T-cell (primary cell): ENCODE measurements around the gene NRDC. TPM values are rescaled to one million over a fixed set of nuclear protein-coding genes. Genes with fewer than 3 reads are reported as not detected.
"Not testable (repeated sequence)": the region's sequence is repeated elsewhere in the genome, so short reads cannot be mapped to it uniquely, and the experiment has no call there.

ENCODE experiments used
- ATAC-seq, 4 experiments: fragments of 200-7000 bp in 3 of 4; fragments of 150-1000 bp in 1 of 4; cut with Tn5 transposase; replicated peaks in 1 of 4; 1 replicate in 3 of 4; 2 replicates in 1 of 4; pipeline ENCODE4 v1.10.0; 2021; ENCODE audit warnings: moderate library complexity in 3 of 4, mild to moderate bottlenecking in 2 of 4, moderate number of reproducible peaks in 1 of 4
- CTCF ChIA-PET, 2 donors: fragments of 300-600 bp; sonication (Branson Sonifier 250); formaldehyde crosslinking; loops; one replicate each; lab custom pipeline; 2022; ENCODE audit warnings: antibody characterized with exemption in 2 of 2; lab: Charles Lee
- POLR2A ChIA-PET, 2 donors: fragments of 300-600 bp; sonication (Branson Sonifier 250); formaldehyde crosslinking; loops; one replicate each; lab custom pipeline; 2022; ENCODE audit warnings: antibody characterized with exemption in 2 of 2; lab: Charles Lee
- DNase-seq, 35 experiments: peaks; one replicate each; pipeline versions ENCODE4 v3.0.0 to v3.0.0-alpha.2; 2013 to 2023
- H3K27ac ChIP-seq: one replicate; pipeline ENCODE4 v1.5.1; 2013; ENCODE audit warnings: low read length
- H3K27me3 ChIP-seq, 2 experiments: replicated peaks in 1 of 2; 1 replicate in 1 of 2; 2 replicates in 1 of 2; pipeline versions ENCODE4 v1.6.1 to v1.7.0; 2013; ENCODE audit warnings: low read length in 1 of 2, mixed read lengths in 1 of 2; ENCODE audit not compliant: control insufficient read depth in 2 of 2, insufficient read depth in 2 of 2; ENCODE audit errors: extremely low read depth in 1 of 2
- H3K36me3 ChIP-seq, 2 donors: 1 replicate in 1 of 2; 2 replicates in 1 of 2; pipeline versions ENCODE4 v1.6.1 to v1.7.0; 2013; ENCODE audit warnings: low read length in 1 of 2; ENCODE audit not compliant: control insufficient read depth in 2 of 2, insufficient read depth in 1 of 2; ENCODE audit errors: extremely low read depth in 1 of 2
- H3K4me1 ChIP-seq, 2 experiments: 1 replicate in 1 of 2; 2 replicates in 1 of 2; pipeline versions ENCODE4 v1.6.1 to v1.7.0; 2013; ENCODE audit warnings: low read length in 2 of 2, mixed read lengths in 1 of 2; ENCODE audit not compliant: insufficient read depth in 2 of 2, control insufficient read depth in 1 of 2; ENCODE audit errors: extremely low read depth in 1 of 2
- H3K4me3 ChIP-seq, 2 donors: 1 replicate in 1 of 2; 2 replicates in 1 of 2; pipeline versions ENCODE4 v1.5.1 to v1.7.0; 2013; ENCODE audit warnings: mild to moderate bottlenecking in 2 of 2, low read length in 1 of 2, moderate library complexity in 1 of 2; ENCODE audit not compliant: control insufficient read depth in 1 of 2; ENCODE audit errors: extremely low read depth in 1 of 2
- H3K9me3 ChIP-seq: 2 replicates; pipeline ENCODE4 v1.7.0; 2013
- H3K27ac Mint-ChIP-seq, 2 donors: one replicate each; pipeline ENCODE4 v1.8.0; 2020 to 2021; ENCODE audit warnings: mild to moderate bottlenecking in 2 of 2, mixed read lengths in 2 of 2
- H3K27me3 Mint-ChIP-seq, 2 donors: one replicate each; pipeline ENCODE4 v1.8.0; 2021 to 2022; ENCODE audit warnings: mixed read lengths in 2 of 2
- H3K36me3 Mint-ChIP-seq: one replicate; pipeline ENCODE4 v1.8.0; 2021; ENCODE audit warnings: mixed read lengths
- H3K4me1 Mint-ChIP-seq, 3 donors: one replicate each; pipeline ENCODE4 v1.8.0; 2020 to 2022; ENCODE audit warnings: mixed read lengths in 3 of 3, mild to moderate bottlenecking in 1 of 3
- H3K4me3 Mint-ChIP-seq, 3 donors: one replicate each; pipeline ENCODE4 v1.8.0; 2020 to 2022; ENCODE audit warnings: mild to moderate bottlenecking in 3 of 3, mixed read lengths in 3 of 3, moderate library complexity in 3 of 3
- H3K9me3 Mint-ChIP-seq, 3 donors: one replicate each; pipeline ENCODE4 v1.8.0; 2020 to 2022; ENCODE audit warnings: mixed read lengths in 3 of 3
- WGBS: methylation state at CpG from one replicate; pipeline ENCODE4 v1.1.5; 2013; ENCODE audit warnings: missing lambda C conversion rate; ENCODE audit not compliant: insufficient coverage; 5-methylcytosine and 5-hydroxymethylcytosine counted together
- total RNA-seq, 35 experiments: library from RNA in 6 of 35; stranded (reverse) in 6 of 35; fragments of 120-200 nt in 1 of 35; gene quantifications; one replicate each; pipeline versions ENCODE4 v1.2.1 to v1.2.4 and lab custom pipeline; 2013 to 2026

NRDC gene
- total RNA-seq, 5 donors from 2014 or later (not counting 1 experiment from before 2014, with no cell fraction given): 107 to 118 (median 110) TPM

DNA sequence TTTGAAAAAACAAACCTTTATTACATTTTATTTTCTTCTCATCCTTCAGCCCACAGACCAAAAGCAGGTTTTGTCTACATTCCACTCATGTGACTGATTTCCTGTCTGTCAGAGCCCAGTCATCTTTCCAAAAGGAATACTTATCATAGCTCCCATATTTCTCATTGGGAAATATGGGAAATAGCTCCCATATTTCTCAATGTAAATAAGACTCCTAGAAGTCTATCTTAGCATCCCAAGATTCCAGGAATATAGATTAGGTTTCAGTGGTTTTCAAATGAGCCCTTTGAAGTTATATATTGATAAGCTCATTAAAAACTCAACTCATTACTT is 19.1 kb upstream of the NRDC start:
- no peak overlapping the region for H3K4me3 ChIP-seq
- no peaks in the 10 kb centered on the region for H3K4me1 ChIP-seq
- no peak overlapping the region for H3K27ac ChIP-seq
- H3K9me3 ChIP-seq: no peaks in the 10 kb centered on the region
- ATAC-seq (no peak), DNase-seq (no peak)
- H3K4me1 Mint-ChIP-seq: no peaks in the 10 kb centered on the region
- no peak overlapping the region for H3K27ac Mint-ChIP-seq
- POLR2A ChIA-PET: no interaction called here
- CTCF ChIA-PET: interaction anchor here (0.7 to 1.4 kb wide), 7 partner anchors 9 to 929 kb away, joined by 3 to 6 read pairs (median 4); no protein-coding TSS in a partner anchor
- H3K9me3 Mint-ChIP-seq: no peaks in the 10 kb centered on the region
- H3K4me3 Mint-ChIP-seq: no peak overlapping the region
- H3K36me3 Mint-ChIP-seq: no peaks in the 10 kb centered on the region
- H3K36me3 ChIP-seq: no peaks in the 10 kb centered on the region
- H3K27me3 ChIP-seq: peaks cover 3 to 26% of the 10 kb centered on the region in 2 experiments
- H3K27me3 Mint-ChIP-seq: peaks cover 48 to 55% of the 10 kb centered on the region in 2 donors

DNA sequence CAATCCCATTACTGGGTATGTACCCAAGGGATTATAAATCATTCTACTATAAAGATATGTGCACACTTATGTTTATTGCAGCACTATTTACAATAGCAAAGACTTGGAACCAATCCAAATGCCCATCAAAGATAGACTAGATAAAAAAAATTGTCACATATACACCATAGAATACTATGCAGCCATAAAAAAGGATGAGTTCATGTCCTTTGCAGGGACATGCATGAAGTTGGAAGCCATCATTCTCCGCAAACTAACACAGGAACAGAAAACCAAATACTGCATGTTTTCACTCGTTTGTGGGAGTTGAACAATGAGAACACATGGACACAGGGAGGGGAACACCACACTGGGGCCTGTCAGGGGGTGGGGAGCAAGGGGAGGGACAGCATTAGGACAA is 16.2 kb upstream of the NRDC start:
- H3K36me3 ChIP-seq, DNase-seq, H3K9me3 ChIP-seq, H3K9me3 Mint-ChIP-seq, H3K27ac ChIP-seq, H3K4me1 Mint-ChIP-seq, H3K4me3 ChIP-seq, CTCF ChIA-PET, H3K4me3 Mint-ChIP-seq, H3K27ac Mint-ChIP-seq, ATAC-seq, POLR2A ChIA-PET, H3K4me1 ChIP-seq, H3K36me3 Mint-ChIP-seq: not testable (repeated sequence)
- peaks cover 57 to 59% of the 10 kb centered on the region in 2 donors for H3K27me3 Mint-ChIP-seq
- WGBS: no CpG with 5 or more reads among the region's 2 CpGs
- peaks cover 4 to 21% of the 10 kb centered on the region in 2 experiments for H3K27me3 ChIP-seq

DNA sequence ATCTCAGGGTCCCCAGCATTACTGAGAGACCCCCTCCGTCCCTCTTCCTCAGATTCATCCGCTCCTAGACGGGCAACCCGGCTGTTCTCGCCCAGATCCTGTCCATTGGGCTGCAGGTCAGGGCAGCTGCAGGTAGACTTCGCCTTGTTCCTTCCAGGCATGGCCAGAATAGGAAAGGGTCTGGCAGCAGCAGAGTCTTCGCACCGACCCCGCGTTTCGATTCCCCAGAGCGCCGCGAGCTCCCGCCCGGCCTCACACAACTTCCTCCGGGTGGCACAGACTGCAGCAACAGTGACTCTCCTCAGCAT is 265 bp downstream of the NRDC start:
- ChIA-PET POLR2A (no interaction called here), CTCF (interaction anchor here in 1 of 2 donors (0.6 kb wide), 1 partner anchor 35 kb away, joined by 3 read pairs; no protein-coding TSS in a partner anchor)
- H3K9me3 Mint-ChIP-seq: no peaks in the 10 kb centered on the region
- Histone ChIP-seq H3K27ac (peak overlapping the region; percentile 89), H3K9me3 (no peaks in the 10 kb centered on the region), H3K4me1 (peaks cover 25 to 36% of the 10 kb centered on the region in 2 experiments), H3K36me3 (peaks cover 0 to 2% of the 10 kb centered on the region in 2 donors), H3K4me3 (peak overlapping the region; percentile 81 to 95), H3K27me3 (peaks cover 0 to 8% of the 10 kb centered on the region in 2 experiments)
- no peak overlapping the region for H3K27ac Mint-ChIP-seq
- peaks cover 7 to 15% of the 10 kb centered on the region in 2 donors for H3K27me3 Mint-ChIP-seq
- DNase-seq (peak in 1 of 35 experiments; percentile 0), ATAC-seq (no peak)
- H3K4me3 Mint-ChIP-seq: no peak overlapping the region
- peaks cover 3% of the 10 kb centered on the region for H3K36me3 Mint-ChIP-seq
- peaks cover 22 to 24% (median 22%) of the 10 kb centered on the region in 3 donors for H3K4me1 Mint-ChIP-seq
- WGBS: under 1% methylated on average over 17 of the region's 17 CpGs

DNA sequence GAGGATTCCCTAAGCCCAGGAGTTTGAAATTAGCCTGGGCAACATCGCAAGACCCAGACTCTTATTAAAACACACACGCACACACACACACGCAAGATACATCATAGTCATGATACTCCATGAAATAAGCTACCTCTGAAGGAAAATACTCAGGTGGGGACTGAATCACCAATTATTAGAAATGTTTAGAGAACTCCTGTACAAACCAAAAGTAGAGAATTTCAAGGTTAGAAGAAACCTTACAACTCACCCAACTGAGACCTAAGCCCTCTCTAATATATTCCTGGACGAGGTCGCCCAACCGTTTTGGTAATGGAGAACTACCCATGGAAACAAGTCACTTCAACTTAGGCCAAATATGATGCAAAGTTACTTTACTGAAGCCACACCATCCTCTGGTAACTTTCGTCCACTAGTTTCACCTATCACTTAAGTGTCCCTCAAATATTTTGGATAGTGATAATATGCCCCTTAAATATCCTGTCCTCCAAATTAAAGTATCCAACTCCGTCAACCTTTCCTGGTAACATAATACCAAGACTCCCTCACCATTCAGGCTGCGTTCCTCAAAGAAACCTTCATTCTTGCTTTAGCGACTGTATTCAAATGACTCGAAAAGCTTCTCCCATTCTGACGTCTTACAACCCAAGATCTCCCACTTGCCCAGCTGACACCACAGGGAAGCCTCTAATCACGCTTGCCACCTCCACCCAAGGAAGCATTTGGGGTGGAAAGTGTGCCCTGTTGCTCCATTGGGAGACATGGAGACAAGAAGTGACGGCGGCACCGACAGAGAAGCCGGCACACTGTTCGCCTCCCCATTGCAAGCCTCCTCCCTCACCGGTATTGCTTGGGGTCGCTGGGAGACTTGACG is 856 bp downstream of the NRDC start:
- ChIA-PET POLR2A (no interaction called here), CTCF (interaction anchor here (0.6 kb wide), 2 partner anchors 34 to 103 kb away, joined by 3 read pairs; no protein-coding TSS in a partner anchor)
- Histone ChIP-seq H3K27me3 (peaks cover 0 to 8% of the 10 kb centered on the region in 2 experiments), H3K4me1 (peaks cover 25 to 36% of the 10 kb centered on the region in 2 experiments), H3K4me3 (peak overlapping the region; percentile 81 to 95), H3K36me3 (peaks cover 0 to 2% of the 10 kb centered on the region in 2 donors), H3K27ac (peak overlapping the region; percentile 89), H3K9me3 (no peaks in the 10 kb centered on the region)
- H3K27me3 Mint-ChIP-seq: peaks cover 2 to 9% of the 10 kb centered on the region in 2 donors
- H3K36me3 Mint-ChIP-seq: peaks cover 8% of the 10 kb centered on the region
- ATAC-seq (no peak), DNase-seq (peak in 7 of 35 experiments; percentile 1 to 26 (median 3))
- H3K4me1 Mint-ChIP-seq: peaks cover 22 to 29% (median 28%) of the 10 kb centered on the region in 3 donors
- H3K27ac Mint-ChIP-seq: no peak overlapping the region
- no peak overlapping the region for H3K4me3 Mint-ChIP-seq
- H3K9me3 Mint-ChIP-seq: no peaks in the 10 kb centered on the region
- WGBS: 0% methylated on average over 9 of the region's 21 CpGs

DNA sequence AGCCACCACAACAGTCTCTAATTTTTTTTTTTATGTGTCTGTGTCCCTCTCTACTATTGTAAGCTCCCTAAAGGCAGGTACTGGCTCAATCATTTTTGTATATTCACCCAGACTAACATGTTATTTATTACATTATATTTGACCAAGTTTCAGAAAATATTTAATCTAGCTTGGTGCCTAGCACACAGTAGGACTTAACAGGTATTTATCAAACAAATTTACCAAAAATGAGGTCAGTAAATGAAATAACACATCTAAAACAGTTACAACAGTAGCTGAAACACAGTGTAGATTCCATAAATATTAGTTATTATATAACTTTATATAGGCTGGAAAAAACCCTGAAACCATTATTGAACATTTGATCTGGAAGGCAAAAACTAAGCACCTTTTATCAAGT is 2.7 kb downstream of the NRDC start:
- CTCF ChIA-PET: interaction anchor here in 1 of 2 donors (1.3 kb wide), 1 partner anchor 30 kb away, joined by 3 read pairs; no protein-coding TSS in a partner anchor
- peaks cover 25 to 48% of the 10 kb centered on the region in 2 experiments for H3K4me1 ChIP-seq
- peaks cover 39 to 45% (median 43%) of the 10 kb centered on the region in 3 donors for H3K4me1 Mint-ChIP-seq

DNA sequence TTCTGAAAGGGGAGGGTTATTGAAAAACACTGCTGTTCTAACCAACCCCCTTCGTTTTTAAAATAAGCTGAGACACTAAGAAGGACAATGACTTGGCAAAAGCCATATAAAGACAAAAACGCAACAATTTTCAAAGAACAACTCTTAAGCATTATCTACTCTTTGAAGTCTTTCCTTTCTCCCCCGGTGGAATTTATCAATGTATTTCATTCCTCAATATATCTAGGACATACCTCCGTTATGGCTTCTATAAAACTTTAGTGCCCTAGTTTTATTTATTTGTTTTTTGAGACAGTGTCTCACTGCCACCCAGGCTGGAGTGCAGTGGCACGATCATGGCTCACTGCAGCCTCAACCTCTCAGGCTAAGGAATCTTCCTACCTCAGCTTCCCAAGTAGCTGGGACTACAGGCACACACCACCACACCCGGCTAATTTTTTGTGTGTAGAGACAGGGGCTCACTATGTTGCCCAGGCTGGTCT is 3.2 kb downstream of the NRDC start:
- H3K4me3 Mint-ChIP-seq: peak overlapping the region in 2 of 3 donors; percentile 39 to 57
- peaks cover 11% of the 10 kb centered on the region for H3K36me3 Mint-ChIP-seq
- peaks cover 44 to 48% (median 47%) of the 10 kb centered on the region in 3 donors for H3K4me1 Mint-ChIP-seq
- H3K27ac Mint-ChIP-seq: no peak overlapping the region
- DNase-seq (no peak), ATAC-seq (no peak)
- H3K27me3 Mint-ChIP-seq: no peaks in the 10 kb centered on the region
- H3K9me3 Mint-ChIP-seq: no peaks in the 10 kb centered on the region
- no peak overlapping the region for H3K27ac ChIP-seq
- CTCF ChIA-PET: no interaction called here
- H3K27me3 ChIP-seq: no peaks in the 10 kb centered on the region
- POLR2A ChIA-PET: interaction anchor here in 1 of 2 donors (0.6 kb wide), 1 partner anchor 314 kb away, joined by 3 read pairs; no protein-coding TSS in a partner anchor
- peaks cover 25 to 49% of the 10 kb centered on the region in 2 experiments for H3K4me1 ChIP-seq
- peaks cover 0 to 2% of the 10 kb centered on the region in 2 donors for H3K36me3 ChIP-seq
- WGBS: 32% methylated on average over 2 of the region's 6 CpGs
- no peaks in the 10 kb centered on the region for H3K9me3 ChIP-seq
- no peak overlapping the region for H3K4me3 ChIP-seq

More for the DNA sequence above, 2.7 kb downstream of the NRDC start:
- H3K4me3 ChIP-seq: no peak overlapping the region
- Mint-ChIP-seq H3K9me3 (no peaks in the 10 kb centered on the region), H3K36me3 (peaks cover 11% of the 10 kb centered on the region), H3K27me3 (peaks cover 0 to 4% of the 10 kb centered on the region in 2 donors), H3K4me3 (peak overlapping the region in 2 of 3 donors; percentile 28 to 57), H3K27ac (no peak overlapping the region)
- no peak for DNase-seq
- H3K27ac ChIP-seq: no peak overlapping the region
- H3K27me3 ChIP-seq: no peaks in the 10 kb centered on the region
- POLR2A ChIA-PET: interaction anchor here in 1 of 2 donors (0.6 kb wide), 1 partner anchor 624 kb away, joined by 3 read pairs; no protein-coding TSS in a partner anchor
- ATAC-seq: no peak
- H3K9me3 ChIP-seq: no peaks in the 10 kb centered on the region
- peaks cover 0 to 2% of the 10 kb centered on the region in 2 donors for H3K36me3 ChIP-seq
